Type B pancreatic cell (in vitro differentiated cells): ENCODE measurements around the gene TXNDC2. TPM values are rescaled to one million over a fixed set of nuclear protein-coding genes. Genes with fewer than 3 reads are reported as not detected.

Experiments used
- DNase-seq: peaks from one replicate; pipeline ENCODE4 v3.0.0; 2021; ENCODE audit warnings: mixed read lengths; ENCODE audit not compliant: unreplicated experiment; ENCODE audit errors: extremely low spot score
- H3K27ac Mint-ChIP-seq: 2 replicates; pipeline ENCODE4 v1.8.0; 2021; ENCODE audit warnings: mild to moderate bottlenecking, mixed read lengths
- H3K27me3 Mint-ChIP-seq: 2 replicates; pipeline ENCODE4 v1.8.0; 2021; ENCODE audit warnings: mixed read lengths
- H3K36me3 Mint-ChIP-seq: 2 replicates; pipeline ENCODE4 v1.8.0; 2021; ENCODE audit warnings: mixed read lengths
- H3K4me1 Mint-ChIP-seq: one replicate; pipeline ENCODE4 v1.8.0; 2021; ENCODE audit warnings: mixed read lengths; ENCODE audit not compliant: unreplicated experiment
- H3K4me3 Mint-ChIP-seq: 2 replicates; pipeline ENCODE4 v1.8.0; 2021; ENCODE audit warnings: mild to moderate bottlenecking, mixed read lengths
- H3K9me3 Mint-ChIP-seq: 2 replicates; pipeline ENCODE4 v1.8.0; 2021; ENCODE audit warnings: mixed read lengths
- total RNA-seq: library from RNA; stranded (reverse); gene quantifications from 2 replicates; pipeline ENCODE4 v1.2.1, GENCODE V29; 2021; ENCODE audit warnings: low replicate concordance
- TF ChIP-seq, protein P1 (sequence below): fragments of 200-600 bp; sonication (generic); conservative IDR thresholded peaks from 2 replicates; pipeline ENCODE4 v1.5.0; 2021; ENCODE audit warnings: antibody characterized with exemption, mild to moderate bottlenecking

TXNDC2 gene
- total RNA-seq, 1 donor from 2014 or later: not detected

DNA sequence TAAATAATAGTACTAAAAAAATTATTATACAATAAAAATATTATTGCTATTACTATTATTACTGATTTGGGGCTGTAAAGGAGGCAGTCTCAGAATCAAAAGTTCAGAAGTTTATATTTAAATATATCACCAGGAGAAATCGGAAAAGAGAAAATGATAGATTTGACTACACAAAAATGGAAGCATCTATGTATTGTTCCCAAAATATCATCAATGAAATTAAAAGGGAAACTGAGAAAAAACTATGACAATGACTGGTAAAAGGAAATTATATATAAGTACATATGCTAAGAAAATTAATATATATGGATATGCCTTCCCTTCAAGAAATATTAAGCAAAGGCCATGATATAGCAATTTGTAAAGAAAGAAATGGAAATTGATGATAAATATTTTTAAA lies 7.7 kb upstream of the TXNDC2 start:
- no peaks in the 10 kb centered on the region for H3K9me3 Mint-ChIP-seq
- DNase-seq: no peak
- TF ChIP-seq, protein P1, sequence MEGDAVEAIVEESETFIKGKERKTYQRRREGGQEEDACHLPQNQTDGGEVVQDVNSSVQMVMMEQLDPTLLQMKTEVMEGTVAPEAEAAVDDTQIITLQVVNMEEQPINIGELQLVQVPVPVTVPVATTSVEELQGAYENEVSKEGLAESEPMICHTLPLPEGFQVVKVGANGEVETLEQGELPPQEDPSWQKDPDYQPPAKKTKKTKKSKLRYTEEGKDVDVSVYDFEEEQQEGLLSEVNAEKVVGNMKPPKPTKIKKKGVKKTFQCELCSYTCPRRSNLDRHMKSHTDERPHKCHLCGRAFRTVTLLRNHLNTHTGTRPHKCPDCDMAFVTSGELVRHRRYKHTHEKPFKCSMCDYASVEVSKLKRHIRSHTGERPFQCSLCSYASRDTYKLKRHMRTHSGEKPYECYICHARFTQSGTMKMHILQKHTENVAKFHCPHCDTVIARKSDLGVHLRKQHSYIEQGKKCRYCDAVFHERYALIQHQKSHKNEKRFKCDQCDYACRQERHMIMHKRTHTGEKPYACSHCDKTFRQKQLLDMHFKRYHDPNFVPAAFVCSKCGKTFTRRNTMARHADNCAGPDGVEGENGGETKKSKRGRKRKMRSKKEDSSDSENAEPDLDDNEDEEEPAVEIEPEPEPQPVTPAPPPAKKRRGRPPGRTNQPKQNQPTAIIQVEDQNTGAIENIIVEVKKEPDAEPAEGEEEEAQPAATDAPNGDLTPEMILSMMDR: no peak
- H3K36me3 Mint-ChIP-seq: no peaks in the 10 kb centered on the region
- H3K27me3 Mint-ChIP-seq: no peaks in the 10 kb centered on the region
- H3K4me3 Mint-ChIP-seq: no peak overlapping the region
- no peak overlapping the region for H3K27ac Mint-ChIP-seq
- H3K4me1 Mint-ChIP-seq: peaks cover 8% of the 10 kb centered on the region

DNA sequence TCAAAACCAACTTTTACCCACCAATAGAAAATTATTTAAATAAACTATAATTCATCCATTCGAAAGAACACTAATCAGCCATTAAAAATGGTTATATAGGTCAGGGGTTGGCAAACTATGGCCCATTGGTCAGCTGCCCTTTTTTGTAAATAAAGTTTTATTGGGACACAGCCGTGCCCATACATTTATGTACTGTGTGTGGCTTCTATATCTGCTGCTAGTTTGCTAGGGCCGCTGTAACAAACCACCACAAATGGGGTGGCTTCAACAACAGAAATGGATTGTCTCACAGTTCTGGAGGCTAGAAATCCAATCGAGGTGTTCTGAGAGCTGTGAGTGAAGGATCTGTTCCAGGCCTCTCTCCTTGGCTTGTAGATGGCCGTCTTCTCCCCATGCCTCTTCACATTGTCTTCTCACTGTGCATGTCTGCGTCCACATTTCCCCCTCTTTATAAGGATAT lies 7.0 kb upstream of the TXNDC2 start:
- DNase-seq: no peak
- H3K27me3 Mint-ChIP-seq: no peaks in the 10 kb centered on the region
- H3K36me3 Mint-ChIP-seq: no peaks in the 10 kb centered on the region
- H3K9me3 Mint-ChIP-seq: no peaks in the 10 kb centered on the region
- H3K4me3 Mint-ChIP-seq: no peak overlapping the region
- no peak overlapping the region for H3K27ac Mint-ChIP-seq
- H3K4me1 Mint-ChIP-seq: peaks cover 8% of the 10 kb centered on the region
- TF ChIP-seq, protein P1: no peak

DNA sequence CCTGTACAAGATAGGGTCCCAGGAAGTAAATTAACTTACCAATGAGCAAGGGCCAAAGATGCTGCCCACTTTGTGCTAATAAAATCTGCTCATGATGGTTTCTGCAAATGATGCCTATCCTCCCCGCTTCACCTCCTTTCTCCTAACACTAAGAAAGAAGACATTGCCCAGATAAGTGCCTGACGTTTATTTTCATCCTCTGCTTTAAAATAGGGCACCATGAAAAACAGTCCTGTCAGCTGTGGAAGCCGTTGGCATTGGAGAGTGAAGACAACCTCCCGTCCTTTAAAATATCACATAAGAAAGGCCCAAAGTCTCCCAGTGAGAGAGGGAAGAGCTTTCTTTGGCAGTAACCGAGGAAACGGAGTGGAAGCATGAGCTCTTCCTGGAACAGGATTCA lies 1.7 kb upstream of the TXNDC2 start:
- H3K27ac Mint-ChIP-seq: no peak overlapping the region
- H3K9me3 Mint-ChIP-seq: peaks cover 9% of the 10 kb centered on the region
- DNase-seq: no peak
- no peak overlapping the region for H3K4me3 Mint-ChIP-seq
- TF ChIP-seq, protein P1: no peak
- H3K36me3 Mint-ChIP-seq: no peaks in the 10 kb centered on the region
- peaks cover 7% of the 10 kb centered on the region for H3K27me3 Mint-ChIP-seq
- H3K4me1 Mint-ChIP-seq: no peaks in the 10 kb centered on the region

DNA sequence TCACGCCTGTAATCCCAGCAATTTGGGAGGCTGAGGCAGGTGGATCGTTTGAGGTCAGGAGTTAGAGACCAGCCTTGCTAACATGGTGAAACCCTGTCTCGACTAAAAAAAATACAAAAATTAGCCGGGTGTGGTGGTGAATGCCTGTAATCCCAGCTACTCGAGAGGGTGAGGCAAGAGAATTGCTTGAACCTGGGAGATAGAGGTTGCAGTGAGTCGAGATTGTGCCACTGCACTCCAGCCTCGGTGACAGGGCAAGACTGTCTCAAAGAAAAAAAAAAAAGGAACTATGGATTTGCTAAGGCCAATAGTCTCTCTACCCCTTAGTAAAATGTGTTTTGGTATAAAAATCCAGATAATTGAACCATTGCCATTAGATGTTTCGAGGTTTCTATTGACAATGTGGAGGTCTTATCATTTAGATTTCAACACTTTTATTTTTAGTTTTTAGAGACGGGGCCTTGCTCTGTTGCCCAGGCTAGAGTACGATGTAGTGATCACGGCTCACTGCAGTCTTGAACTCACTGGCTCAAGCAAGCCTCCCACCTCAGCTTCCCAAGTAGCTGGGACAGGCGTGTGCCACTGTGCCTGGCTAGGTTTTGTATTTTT lies 1.1 kb upstream of the TXNDC2 start:
- Mint-ChIP-seq H3K36me3 (no peaks in the 10 kb centered on the region), H3K27ac (no peak overlapping the region), H3K27me3 (peaks cover 7% of the 10 kb centered on the region), H3K4me1 (no peaks in the 10 kb centered on the region), H3K9me3 (peaks cover 9% of the 10 kb centered on the region), H3K4me3 (no peak overlapping the region)
- no peak for DNase-seq
- TF ChIP-seq, protein P1: no peak

DNA sequence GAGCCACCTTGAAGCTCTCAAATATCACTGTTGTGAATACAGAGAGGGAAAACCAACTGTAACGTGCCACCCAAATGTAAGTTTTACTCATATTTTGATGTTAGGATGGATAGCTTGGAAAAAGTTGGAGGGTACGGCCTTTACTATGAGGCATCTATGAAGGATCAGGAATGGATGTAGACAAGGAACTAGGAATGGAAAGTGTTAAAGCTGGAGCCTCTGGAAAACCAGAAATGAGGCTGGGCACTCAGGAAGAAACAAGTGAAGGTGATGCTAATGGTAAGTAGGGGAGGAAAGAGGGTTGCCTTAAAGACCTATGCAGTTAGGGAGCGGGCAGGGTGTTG lies 204 bp downstream of the TXNDC2 start:
- H3K27me3 Mint-ChIP-seq: peaks cover 7% of the 10 kb centered on the region
- no peaks in the 10 kb centered on the region for H3K36me3 Mint-ChIP-seq
- no peaks in the 10 kb centered on the region for H3K4me1 Mint-ChIP-seq
- TF ChIP-seq, protein P1: no peak
- no peak overlapping the region for H3K27ac Mint-ChIP-seq
- H3K9me3 Mint-ChIP-seq: peaks cover 9% of the 10 kb centered on the region
- DNase-seq: no peak
- H3K4me3 Mint-ChIP-seq: no peak overlapping the region

DNA sequence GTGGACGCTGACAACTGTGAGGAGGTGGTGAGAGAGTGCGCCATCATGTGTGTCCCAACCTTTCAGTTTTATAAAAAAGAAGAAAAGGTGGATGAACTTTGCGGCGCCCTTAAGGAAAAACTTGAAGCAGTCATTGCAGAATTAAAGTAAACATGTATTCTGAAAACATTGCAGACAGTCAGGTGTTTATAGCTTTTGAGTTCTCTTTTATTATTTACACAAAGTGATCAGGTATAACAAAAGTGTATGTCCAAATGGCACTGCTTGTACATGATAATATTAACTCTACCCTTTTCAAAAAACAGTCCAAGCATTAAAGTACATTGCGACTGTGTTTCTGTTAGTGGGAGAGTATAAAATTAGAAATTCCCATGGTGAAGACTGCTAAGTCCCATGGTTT lies 2.2 kb downstream of the TXNDC2 start:
- TF ChIP-seq, protein P1: no peak
- DNase-seq: no peak
- peaks cover 9% of the 10 kb centered on the region for H3K9me3 Mint-ChIP-seq
- H3K36me3 Mint-ChIP-seq: no peaks in the 10 kb centered on the region
- H3K27me3 Mint-ChIP-seq: peaks cover 7% of the 10 kb centered on the region
- no peaks in the 10 kb centered on the region for H3K4me1 Mint-ChIP-seq
- H3K4me3 Mint-ChIP-seq: no peak overlapping the region
- no peak overlapping the region for H3K27ac Mint-ChIP-seq
